GM12874 (cell line): ENCODE measurements around the gene ABCC6.

Source experiments
- TF ChIP-seq, protein P1 (sequence below): IDR thresholded peaks from 2 replicates; pipeline ENCODE4 v1.5.1; 2011; ENCODE audit warnings: low read depth, mild to moderate bottlenecking, control low read depth, low read length, moderate library complexity; ENCODE audit not compliant: insufficient read depth

The ABCC6 gene

GRCh38 chr16:16139061-16139460 lies 84.2 kb downstream of the ABCC6 start:
- TF ChIP-seq, protein P1, sequence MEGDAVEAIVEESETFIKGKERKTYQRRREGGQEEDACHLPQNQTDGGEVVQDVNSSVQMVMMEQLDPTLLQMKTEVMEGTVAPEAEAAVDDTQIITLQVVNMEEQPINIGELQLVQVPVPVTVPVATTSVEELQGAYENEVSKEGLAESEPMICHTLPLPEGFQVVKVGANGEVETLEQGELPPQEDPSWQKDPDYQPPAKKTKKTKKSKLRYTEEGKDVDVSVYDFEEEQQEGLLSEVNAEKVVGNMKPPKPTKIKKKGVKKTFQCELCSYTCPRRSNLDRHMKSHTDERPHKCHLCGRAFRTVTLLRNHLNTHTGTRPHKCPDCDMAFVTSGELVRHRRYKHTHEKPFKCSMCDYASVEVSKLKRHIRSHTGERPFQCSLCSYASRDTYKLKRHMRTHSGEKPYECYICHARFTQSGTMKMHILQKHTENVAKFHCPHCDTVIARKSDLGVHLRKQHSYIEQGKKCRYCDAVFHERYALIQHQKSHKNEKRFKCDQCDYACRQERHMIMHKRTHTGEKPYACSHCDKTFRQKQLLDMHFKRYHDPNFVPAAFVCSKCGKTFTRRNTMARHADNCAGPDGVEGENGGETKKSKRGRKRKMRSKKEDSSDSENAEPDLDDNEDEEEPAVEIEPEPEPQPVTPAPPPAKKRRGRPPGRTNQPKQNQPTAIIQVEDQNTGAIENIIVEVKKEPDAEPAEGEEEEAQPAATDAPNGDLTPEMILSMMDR = no peak

GRCh38 chr16:16138034-16138635 lies 85.2 kb downstream of the ABCC6 start:
- TF ChIP-seq, protein P1 = no peak

- TF ChIP-seq, protein P1 = no peak
These were observed 86.2 kb downstream of the ABCC6 start for GRCh38 chr16:16137110-16137509.

DNA sequence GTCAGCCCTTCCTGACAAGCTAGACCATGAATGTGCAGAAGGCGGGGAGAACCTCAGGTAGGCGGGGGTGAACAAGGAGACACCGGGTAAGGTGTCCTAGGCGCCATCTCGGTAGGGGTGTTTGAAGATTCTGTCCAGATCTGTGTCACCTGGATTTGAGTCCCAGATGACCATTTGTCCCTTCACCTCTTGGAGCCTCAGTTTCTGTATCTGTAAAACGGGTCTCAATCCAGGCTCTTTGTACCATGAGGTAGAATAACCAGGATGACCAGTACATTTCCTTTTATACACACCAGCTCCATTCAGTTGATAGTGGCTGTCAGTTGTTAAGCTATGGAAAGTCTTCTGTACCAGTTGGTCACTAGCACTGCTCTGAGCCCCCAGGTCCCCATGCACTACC lies 86.7 kb downstream of the ABCC6 start:
- TF ChIP-seq, protein P1 = no peak

GRCh38 chr16:16133943-16134604 lies 89.2 kb downstream of the ABCC6 start:
- TF ChIP-seq, protein P1 = no peak

DNA sequence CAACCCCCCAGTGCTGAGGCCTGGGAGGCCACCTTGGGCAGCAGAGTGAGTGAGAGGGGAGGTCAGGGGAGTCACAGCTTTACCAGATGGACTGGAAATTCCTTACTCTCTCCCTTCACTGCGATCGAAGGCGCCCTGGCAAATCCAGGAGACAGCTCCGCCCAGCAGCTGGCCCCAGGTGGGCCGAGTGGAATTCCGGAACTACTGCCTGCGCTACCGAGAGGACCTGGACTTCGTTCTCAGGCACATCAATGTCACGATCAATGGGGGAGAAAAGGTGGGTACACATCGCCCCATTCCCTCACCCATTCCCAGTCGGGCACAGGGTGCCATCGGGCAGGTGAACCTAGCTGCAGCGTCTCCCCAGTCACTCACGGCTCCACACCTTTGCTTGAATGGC lies 91.6 kb downstream of the ABCC6 start:
- TF ChIP-seq, protein P1 = no peak

DNA sequence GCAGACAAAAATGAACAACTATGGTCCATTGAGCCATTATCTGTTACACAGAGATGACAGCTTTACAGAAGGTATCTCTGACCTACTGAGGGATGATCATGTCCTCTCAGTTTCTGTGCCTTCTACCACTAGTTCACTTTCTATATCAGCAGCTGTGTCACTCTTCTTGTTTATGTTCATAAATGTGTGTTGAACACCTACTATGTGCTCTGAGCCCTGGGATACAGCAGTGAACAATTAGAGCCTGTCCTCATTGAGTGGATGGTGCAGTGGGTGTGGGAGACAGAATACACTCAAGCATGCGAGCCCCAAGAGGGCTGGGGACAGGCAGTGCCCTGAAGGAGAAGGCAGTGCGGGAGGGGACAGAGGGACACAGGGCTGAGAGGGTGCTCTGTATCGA lies 92.1 kb downstream of the ABCC6 start:
- TF ChIP-seq, protein P1 = no peak
